ENCODE results near the gene CADM4. TPM values are rescaled to one million over a fixed set of nuclear protein-coding genes. Genes with fewer than 3 reads are reported as not detected.

Gene CADM4
- polyA plus RNA-seq, 1 donor = 7.8 TPM

DNA sequence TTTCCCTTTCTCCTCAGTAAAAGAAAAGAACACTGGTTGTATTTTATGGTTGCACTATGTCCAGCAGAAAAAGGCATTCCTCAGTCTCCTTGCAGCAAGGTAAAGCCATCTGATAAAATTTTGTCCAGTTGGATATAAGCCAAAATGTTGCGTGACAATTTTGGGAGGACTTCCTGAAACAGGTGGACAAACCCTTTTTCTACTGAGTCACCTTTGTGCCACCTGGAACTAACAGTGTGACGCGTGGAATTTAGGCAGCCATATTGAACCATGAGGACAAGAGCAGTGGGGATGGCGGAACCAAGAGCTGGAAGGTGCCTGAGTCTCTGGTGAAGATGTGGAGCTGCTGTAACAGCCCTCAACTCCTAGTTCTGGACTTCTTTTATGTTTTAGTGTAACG lies 8.2 kb downstream of the CADM4 start:
- DNase-seq = no peak

DNA sequence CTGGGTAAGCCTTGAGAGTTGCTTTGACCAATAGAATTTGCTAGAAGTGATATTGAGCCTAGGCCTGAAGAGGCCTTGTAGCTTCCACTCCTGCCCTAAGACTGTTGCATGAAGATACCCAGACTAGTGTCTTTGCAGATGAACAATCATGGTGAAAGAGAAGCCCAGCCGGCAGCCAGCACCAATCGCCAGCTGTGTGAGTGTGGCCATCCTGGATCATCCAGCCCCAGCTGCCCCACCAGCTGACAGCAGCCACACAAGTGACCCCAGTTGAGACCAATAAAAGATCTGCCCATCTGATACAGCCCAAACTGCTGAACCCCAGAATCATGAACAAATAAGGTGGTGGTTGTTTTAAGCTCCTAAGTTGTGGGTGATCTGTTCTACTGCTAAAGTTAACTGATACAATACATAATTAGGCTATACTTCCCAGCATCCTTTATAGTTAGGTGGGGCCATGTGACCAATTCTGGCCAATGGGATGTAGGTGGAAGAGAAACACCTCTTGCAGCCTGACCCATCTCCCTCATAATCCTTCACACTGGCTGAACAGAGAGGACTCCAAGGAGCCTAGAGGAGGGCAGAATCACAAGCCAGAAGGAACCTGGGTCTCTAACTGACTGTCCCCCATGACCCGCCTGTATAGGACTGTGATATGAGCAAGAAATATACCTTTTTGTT lies 10.9 kb downstream of the CADM4 start:
- no peak for DNase-seq

DNA sequence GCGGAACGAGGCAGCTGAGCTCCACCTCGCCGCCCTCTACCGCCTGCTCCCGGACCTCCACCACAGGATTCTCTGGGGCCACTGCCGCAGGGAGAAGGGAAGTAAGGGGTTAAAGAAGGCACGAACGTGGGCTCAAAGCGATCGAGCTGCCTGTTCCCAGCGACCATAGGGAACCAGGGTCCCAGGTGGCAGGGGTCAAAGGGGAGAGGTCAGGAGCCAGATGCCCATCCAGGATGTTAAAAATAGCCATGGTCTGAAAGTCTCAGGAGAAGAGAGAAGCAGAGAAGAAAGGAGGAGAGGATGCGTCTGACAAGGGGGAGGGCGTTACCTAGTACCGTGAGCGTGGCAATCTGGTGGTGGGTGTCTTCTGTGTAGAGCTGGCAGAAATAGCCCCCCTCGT lies 12.8 kb downstream of the CADM4 start:
- no peak for DNase-seq

DNA sequence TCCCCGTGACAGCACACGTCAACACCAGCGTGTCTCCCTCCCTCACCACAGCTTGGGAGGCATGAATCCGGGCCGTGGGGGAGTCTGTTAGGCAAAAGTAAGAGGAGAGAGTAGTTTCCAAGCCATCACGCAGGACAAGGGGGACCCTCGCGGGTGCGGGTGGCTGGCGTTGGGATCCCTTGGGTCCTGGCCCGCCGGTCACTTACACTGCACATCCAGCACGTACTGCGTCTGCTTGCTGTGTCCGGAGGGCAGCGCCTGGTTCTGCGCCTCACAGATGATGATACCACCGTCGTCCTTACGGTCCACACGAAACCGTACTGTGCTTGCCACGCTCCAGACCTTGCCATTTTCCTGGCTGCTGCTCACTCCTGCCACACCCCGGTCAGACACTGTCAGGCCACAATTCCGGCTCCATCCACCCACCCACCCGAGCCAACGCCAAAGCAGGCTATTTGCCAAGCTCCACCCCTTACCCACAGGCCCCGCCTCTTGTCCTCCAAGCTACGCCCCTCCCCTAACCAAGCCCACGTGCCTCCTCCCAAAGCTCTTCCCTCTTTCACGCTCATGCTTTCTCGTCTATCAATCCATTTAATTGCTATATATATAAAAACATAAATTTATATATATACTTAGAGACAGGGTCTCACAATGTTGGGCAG lies 13.6 kb downstream of the CADM4 start:
- no peak for DNase-seq

DNA sequence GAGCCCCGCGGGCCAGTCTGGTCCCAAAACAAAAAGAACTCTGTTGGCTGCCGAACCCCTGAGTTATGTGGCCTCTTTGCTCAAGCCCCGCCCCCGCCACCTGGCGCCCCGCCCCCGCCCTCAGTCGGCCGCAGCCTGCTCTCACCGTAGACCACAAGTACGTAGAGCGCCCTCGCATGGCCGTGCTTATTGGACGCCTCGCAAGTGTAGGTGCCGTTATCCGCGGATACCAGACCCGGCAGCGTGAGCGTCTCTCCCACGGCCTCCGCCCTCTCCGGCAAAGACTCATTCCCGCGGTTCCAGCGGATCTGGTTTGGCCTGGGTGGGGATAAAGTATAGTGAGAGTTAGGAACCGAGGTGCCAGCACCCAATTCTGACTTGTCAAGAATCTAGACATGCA lies 14.7 kb downstream of the CADM4 start:
- DNase-seq = no peak

DNA sequence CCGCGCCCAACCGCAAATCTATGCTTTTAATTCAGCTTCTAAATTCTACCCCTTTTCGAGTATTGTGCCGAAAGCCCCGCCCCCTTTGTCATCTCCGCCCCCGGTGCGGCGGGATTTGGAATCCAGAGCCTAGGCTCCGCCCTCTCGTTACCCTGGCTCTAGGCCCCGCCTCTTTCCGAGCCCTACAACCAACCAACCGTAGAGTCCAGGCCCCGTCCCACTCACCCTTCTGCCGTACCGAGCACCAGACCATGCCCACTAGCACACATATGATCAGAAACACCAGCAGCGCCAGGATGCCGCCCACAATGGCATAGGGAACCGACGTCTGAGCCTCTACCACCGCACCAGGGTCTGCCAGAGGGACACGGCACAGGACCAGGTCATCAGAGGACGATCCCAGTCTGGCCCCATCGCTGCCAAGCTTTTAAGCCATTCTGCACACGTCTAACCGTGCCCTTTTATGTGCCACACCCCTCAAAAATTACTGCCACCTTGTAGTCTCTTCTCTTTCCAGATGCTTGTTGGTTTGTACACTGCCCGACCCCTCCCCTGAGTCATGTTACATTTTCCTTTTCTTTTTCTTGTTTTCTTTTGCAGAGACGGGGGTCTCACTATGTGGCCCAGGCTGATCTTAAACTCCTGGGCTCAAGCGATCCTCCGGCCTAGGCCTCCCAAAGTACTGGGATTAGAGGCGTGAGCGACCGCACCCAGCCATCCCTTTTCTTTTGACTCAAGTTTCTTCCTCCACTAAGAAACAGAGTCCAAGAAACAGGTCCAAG lies 15.6 kb downstream of the CADM4 start:
- DNase-seq = no peak

DNA sequence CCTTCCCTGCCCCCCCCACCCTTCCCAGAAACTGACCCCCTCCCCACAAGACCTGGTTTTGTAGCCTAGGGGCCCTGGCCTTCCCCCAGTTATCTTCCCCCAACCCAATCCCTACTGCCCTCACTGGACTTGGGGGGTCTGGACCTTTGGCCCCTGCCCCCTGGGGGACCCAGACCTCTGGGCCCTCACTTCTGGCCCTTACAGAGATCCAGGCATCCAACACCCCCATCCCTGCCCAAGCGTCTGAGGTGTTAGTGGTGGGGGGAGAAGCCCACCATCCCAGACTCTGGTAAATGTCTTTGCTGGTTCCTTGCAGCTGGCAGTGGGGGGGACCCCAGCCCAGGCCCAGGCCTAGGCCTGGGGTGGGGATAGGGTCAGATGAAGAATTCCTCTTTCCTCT lies 16.7 kb downstream of the CADM4 start:
- DNase-seq = no peak

DNA sequence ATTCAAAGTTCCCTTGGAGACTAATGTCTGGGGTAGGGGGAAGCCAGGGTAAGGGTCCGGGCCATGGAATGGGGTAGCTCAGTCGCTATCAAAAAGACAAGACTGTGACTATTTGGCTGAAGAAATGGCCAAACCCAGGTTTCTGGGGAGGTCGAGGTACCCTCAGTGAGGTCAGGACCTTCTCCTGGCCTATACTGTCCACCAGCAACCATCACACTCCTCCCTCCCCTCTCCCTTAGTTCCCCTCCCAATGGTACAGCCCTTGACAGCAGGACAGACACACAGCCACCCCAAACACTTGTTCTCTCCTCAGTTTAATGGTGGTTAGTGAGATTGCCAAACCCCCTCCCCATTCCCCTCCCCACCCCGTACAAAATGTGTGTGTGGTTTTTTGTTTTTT lies 17.6 kb downstream of the CADM4 start:
- no peak for DNase-seq

DNA sequence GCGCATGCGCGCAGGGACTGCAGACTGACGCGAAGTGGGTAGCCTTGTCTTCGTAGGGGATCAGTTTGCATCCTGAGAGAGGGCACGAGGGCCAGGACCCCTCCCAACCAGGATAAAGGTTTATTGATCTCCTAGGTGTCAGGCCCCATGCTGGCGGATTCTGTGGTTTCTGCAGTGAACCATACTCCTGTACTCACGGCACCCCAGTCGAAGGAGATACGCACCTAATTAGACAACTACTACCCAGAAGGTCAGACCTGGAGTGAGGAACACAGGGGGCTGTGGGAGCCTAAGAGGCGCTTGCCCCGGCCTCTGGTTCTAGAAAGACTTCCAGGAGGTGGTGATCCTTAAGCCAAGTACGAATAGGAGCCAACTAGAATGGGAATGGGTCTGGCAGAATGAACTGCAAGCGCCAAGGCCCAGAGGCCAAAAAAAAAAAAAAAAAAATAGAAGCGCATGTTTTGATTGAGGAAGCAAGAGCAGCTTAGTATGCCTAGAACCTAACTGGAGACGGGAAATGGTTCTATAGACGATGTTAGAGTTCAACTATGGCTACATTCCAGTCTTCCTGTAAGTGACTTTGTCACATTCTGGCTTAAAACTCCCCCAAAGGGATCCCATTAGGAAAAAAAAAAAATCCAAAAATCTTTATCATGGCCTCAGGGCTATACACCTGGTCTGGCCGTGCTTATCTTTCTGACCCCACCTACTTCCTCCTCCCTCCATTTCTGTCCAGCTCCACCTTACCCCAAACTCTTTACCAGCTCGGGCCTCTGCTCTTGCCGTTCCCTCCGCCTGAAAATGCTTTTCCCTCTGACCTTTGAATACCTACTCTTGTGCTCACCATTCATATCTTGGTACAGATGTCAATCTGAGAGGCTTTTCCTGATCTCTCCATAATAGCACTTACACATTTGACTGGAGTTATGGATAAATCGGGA lies 19.3 kb downstream of the CADM4 start:
- DNase-seq = no peak

DNA sequence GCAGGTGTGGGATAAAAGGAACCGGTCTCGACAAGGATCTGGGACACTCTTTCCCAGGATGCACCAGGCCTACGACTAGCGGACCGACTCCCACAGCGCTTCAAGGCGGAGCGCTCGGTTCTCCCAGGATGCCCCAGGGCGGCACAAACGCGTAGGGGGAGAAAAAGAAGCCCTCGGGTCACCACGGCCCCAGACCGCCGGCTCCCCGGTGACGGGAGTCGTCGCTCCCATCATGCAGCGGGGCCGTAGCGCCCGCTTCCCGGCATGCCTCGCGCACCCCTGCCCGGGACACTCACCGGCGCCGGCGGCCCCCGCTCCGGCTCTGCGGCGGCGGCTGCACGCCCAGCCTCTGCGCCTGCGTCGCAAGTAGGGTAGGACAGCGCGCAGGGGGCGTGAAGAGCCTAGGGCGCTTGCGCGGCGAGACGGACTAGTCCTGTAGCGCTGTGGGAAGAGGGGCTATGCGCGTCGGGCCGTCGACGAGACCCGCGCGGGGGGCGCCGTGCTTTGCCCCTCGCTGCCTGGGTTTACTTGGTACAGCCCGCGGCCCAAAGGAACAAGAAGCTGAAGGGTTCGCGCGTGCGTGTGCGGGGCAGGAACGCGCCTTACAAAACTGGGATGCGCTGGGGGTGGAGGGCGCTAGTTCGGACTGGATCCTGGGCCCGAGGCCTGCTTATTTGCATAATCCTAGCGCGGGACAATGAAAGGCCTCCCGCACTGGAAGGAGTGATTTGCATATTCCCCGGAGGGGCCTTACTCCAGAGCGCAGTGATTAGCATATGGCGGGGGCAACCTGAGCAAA lies 20.2 kb downstream of the CADM4 start, which contains the start of gene ZNF428:
TSS of gene ZNF428 (minus strand) at position 368 of the 799 bp plus-strand sequence. CDS start 5,325 bp downstream, outside the sequence.
- peak; percentile 94 for DNase-seq

DNA sequence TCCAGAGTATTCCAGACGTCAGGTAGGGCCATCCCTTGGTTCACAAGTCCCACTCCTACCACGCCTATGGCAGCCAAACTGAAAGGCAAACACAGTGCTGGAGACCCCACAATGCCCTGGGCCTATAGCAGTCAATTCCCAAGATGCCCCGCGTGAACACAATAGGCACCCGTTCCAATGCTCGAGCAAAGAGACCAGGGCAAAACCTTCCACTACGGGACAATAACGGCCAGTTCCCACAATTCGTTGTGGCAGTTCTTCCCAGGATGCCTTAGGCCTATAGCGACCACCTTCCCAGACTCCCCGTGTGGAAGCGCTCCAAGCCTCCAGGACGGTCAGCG lies 20.8 kb downstream of the CADM4 start:
- DNase-seq = no peak

DNA sequence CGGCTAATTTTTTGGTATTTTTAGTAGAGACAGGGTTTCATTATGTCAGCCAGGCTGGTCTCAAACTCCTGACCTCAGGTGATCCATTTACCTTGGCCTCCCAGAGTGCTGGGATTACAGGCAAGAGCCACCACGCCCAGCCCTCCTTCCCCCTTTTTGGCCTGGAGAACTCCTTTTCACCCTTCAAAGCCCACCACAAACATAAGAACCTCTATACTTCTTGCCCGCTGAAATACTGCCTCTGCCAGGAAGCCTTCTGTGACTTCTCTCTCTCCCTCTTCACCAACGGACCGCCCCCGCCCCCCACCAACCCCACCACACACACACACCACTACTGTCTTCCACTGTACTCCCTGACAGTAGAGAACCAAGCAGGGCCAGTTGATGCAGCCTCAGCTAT lies 22.7 kb downstream of the CADM4 start:
- no peak for DNase-seq

DNA sequence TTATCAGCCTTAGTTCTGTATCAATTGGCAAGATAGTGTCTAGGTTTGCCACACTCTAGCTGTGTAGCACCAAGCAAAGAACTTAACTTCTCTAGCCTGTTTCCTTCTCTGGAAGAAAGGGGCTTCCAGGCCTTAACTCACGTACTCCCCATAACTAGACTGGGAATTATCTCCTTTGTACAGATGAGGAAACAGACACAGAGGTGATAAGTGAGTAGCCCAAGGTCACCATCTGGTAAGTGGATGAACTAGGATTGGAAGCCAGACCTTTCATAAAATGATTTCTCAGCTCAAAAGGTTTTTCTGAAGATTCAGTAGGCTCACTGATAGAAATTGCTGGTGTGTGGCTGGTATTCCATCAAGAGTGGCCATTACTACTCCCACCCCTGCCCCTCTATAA lies 23.3 kb downstream of the CADM4 start:
- no peak for DNase-seq

DNA sequence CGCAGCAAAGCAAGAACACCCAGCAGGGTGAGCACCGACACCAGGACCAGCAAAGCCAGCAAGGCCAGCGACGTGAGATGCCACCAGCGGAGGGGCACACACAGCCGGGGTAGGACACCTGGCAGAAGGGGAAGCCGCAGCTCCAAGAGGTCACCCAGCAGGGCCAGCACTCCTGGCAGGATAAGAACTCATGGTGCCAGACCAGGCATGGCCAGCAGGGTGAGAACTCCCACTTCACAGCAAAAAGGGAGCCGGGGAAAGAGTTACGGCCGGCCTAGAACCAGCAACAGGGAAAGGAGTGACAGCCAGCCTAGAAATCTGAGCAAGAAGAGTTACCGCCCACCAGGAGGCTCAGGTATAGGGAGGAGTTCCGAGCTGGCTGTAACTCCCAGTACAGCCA lies 27.3 kb downstream of the CADM4 start:
- no peak for DNase-seq

DNA sequence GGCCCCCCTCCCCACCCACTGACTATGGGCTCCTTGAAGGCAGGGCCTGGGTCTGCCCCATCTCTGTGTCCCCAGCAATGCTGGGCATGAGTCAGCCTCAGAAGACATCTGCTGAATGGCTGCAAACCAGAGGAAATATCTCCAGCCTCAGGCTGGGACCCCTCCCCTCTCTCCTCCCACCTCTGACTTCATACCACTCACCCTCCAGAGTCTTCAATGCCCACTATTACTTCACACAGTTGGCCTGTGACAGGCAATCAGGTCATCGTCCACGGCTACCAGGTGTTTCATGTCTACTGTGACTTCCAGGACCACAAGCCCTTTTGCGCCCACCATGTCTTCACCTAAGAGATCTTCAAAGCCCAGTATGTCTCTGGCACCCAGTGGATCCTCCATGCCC lies 27.9 kb downstream of the CADM4 start, which contains the start of gene SRRM5:
TSS of gene SRRM5 (plus strand) at position 301 of the 400 bp plus-strand sequence. CDS start at position 335, 34 bp downstream.
- no peak for DNase-seq

DNA sequence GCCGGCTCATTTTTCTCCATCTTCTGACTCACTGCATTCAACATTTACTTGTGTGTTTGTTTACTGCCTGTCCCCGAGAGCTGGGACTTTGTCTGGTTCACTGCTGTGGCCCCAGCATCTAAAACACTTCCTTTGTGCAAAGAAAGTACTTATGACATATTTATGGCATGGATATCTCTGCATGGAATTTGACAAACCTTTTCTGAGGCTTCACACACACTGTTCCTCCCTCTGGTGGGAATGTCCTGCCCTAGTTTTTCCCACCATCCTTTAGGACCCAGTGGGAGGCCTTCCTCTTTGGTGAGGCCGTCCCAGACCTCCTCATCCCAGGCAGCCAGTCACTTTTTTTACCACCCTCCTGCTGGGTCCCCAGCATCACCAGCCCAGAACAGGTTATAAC lies 29.2 kb downstream of the CADM4 start:
- DNase-seq = no peak

DNA sequence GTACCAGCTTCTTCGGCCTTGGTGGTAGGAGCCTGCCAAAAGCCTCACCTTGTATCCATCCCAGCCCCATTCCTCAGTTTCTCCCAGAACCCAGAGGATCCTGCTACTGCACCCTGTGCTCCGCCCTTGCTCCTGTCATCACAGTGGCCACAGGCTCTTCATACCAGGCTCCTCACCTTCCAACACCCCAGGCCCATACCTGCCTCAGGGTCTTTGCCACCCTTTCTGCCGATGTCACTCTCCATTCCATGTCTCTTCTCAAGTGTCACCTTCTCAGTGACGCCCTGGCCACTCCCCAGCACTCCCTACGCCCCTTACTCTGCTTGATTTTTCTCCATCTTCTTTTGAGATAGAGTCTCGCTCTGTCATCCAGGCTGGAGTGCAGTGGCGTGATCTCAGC lies 29.8 kb downstream of the CADM4 start:
- no peak for DNase-seq

DNA sequence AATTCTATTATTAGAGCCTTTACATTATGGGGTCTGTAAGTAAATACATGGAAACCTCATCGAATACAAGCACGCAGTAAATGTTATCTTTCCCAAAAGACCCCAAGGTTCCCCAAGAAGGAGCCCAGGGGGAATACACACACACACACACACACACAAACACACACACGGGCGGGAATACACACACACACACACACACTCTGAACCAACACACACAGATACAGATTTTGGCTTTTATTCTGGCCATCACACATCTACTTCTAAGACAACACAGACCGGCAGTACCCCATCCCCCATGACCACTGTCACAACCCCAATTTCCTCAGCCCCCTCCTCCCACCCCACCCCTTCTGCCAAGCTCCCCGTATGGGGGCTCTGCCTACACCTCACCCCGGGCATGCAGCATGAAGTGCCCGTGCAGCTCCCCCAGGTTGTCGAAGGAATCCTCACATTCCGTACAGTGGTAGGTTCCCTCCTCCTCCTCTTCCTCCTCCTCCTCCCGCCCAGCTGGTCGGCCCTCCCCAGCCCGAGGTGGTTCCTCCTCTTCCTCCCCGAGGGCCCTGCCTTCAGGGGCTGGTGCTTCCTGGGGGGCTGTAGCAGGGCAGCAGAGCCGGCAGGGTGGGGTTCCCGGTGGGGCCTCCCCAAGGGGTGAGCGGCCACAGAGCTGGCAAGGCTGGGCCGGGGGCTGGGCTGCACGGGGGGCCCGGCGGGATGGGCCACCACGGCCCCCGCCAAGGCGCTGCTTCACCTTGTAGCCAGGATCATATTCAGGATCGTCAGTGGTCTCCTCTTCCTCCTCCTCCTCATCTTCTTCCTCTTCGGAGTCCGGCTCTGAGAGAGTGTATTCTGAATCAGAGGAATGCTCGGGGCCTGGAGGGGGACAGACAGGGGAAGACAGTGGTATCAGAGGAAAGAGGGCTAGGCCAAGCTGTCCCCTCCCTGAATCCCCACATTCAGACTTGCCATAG lies 32.1 kb downstream of the CADM4 start:
- no peak for DNase-seq

DNA sequence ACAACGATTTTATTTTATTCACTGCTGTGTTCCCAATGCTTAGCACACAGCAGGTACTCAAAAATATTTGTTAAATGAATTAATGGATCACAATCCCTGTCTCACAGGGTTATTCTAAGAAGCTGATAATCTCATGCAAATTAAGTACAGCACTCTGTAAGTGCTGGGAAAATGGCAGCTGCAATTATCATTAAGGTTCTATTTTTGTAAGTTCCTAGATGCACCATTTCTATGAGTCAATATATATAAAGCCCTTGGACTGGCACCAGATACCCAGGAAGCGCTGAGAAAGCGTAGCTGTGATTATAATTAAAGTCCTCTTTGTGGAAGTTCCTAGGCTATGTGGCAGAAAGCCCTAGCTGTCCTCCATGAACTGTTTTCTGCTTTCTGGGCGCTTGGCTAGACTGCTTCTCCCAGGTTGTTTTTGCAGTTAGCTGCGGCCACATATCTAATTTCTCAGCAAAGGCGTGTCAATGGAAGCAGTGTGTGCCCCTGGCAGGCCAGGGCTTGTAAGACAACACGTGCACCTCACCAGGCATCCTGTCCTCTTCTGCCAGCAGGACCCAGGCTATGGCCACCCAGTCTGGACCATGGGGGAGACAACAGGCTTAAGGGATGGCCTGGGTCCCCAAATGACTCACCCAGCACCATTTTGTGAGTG lies 33.0 kb downstream of the CADM4 start:
- DNase-seq = peak; percentile 50
